ENCODE data around the gene DNAJC3. TPM values are rescaled to one million over a fixed set of nuclear protein-coding genes. Genes with fewer than 3 reads are reported as not detected.

Gene DNAJC3
- total RNA-seq, 4 donors from 2014 or later: 15.7 to 21.6 (median 20.5) TPM

GRCh38 chr13:95722241-95722640, 45.3 kb downstream of the DNAJC3 start:
- H3K27me3 ChIP-seq: no peaks in the 10 kb centered on the region
- no peaks in the 10 kb centered on the region for H3K9me3 ChIP-seq
- ATAC-seq (no peak), DNase-seq (no peak)
- TF ChIP-seq POLR2A (IDR thresholded peaks at IDR 0.05): no peak
- TF ChIP-seq CTCF (IDR thresholded peaks at IDR 0.05 in 4 of 5, conservative IDR thresholded peaks at IDR 0.05 in 1 of 5): no peak
- H3K4me1 ChIP-seq: no peaks in the 10 kb centered on the region
- no peak overlapping the region for H3K27ac ChIP-seq
- H3K4me3 ChIP-seq: no peak overlapping the region
- intact Hi-C loops (cut with DNase I; ENCODE audit: low total_unique reads) (no loop called here), in situ Hi-C loops (cut with MboI; ENCODE audit: low sequenced_read_pairs in 4 of 4) (no loop called here)
- H3K36me3 ChIP-seq: peaks cover 0 to 4% of the 10 kb centered on the region in 2 donors

- no peak for ATAC-seq
- H3K27ac ChIP-seq: no peak overlapping the region
- no peak for DNase-seq
- no peaks in the 10 kb centered on the region for H3K27me3 ChIP-seq
- H3K9me3 ChIP-seq: no peaks in the 10 kb centered on the region
- no peak overlapping the region for H3K4me3 ChIP-seq
- peaks cover 0 to 4% of the 10 kb centered on the region in 2 donors for H3K36me3 ChIP-seq
- in situ Hi-C loops (cut with MboI; ENCODE audit: low sequenced_read_pairs in 4 of 4) (no loop called here), intact Hi-C loops (cut with DNase I; ENCODE audit: low total_unique reads) (no loop called here)
- no peak for TF ChIP-seq CTCF (IDR thresholded peaks at IDR 0.05 in 4 of 5, conservative IDR thresholded peaks at IDR 0.05 in 1 of 5)
- TF ChIP-seq POLR2A (IDR thresholded peaks at IDR 0.05): no peak
- H3K4me1 ChIP-seq: no peaks in the 10 kb centered on the region
These were observed 46.5 kb downstream of the DNAJC3 start for GRCh38 chr13:95723438-95723837.

- TF ChIP-seq POLR2A (IDR thresholded peaks at IDR 0.05) (no peak), CTCF (IDR thresholded peaks at IDR 0.05 in 4 of 5, conservative IDR thresholded peaks at IDR 0.05 in 1 of 5) (no peak)
- Histone ChIP-seq H3K27ac (no peak overlapping the region), H3K4me1 (no peaks in the 10 kb centered on the region), H3K9me3 (no peaks in the 10 kb centered on the region), H3K4me3 (no peak overlapping the region), H3K36me3 (peaks cover 0 to 4% of the 10 kb centered on the region in 2 donors), H3K27me3 (no peaks in the 10 kb centered on the region)
- ATAC-seq: no peak
- in situ Hi-C loops (cut with MboI; ENCODE audit: low sequenced_read_pairs in 4 of 4) (no loop called here), intact Hi-C loops (cut with DNase I; ENCODE audit: low total_unique reads) (no loop called here)
- DNase-seq: no peak
These were observed 47.3 kb downstream of the DNAJC3 start for GRCh38 chr13:95724252-95724651.

- TF ChIP-seq POLR2A (IDR thresholded peaks at IDR 0.05): no peak
- TF ChIP-seq CTCF (IDR thresholded peaks at IDR 0.05 in 4 of 5, conservative IDR thresholded peaks at IDR 0.05 in 1 of 5): no peak
- peaks cover 0 to 10% of the 10 kb centered on the region in 2 donors for H3K36me3 ChIP-seq
- in situ Hi-C loops (cut with MboI; ENCODE audit: low sequenced_read_pairs in 4 of 4): no loop called here
These were observed 49.9 kb downstream of the DNAJC3 start for GRCh38 chr13:95726876-95727275.

GRCh38 chr13:95728957-95729356, 52.0 kb downstream of the DNAJC3 start:
- no peaks in the 10 kb centered on the region for H3K27me3 ChIP-seq

More at GRCh38 chr13:95726876-95727275, 49.9 kb downstream of the DNAJC3 start:
- H3K27me3 ChIP-seq: no peaks in the 10 kb centered on the region
- H3K27ac ChIP-seq: no peak overlapping the region
- ATAC-seq: no peak
- H3K9me3 ChIP-seq: no peaks in the 10 kb centered on the region
- DNase-seq: no peak
- intact Hi-C loops (cut with DNase I; ENCODE audit: low total_unique reads): no loop called here
- H3K4me3 ChIP-seq: no peak overlapping the region
- no peaks in the 10 kb centered on the region for H3K4me1 ChIP-seq

More at GRCh38 chr13:95728957-95729356, 52.0 kb downstream of the DNAJC3 start:
- Histone ChIP-seq H3K27ac (no peak overlapping the region), H3K4me3 (no peak overlapping the region), H3K9me3 (no peaks in the 10 kb centered on the region), H3K36me3 (peaks cover 0 to 10% of the 10 kb centered on the region in 2 donors), H3K4me1 (no peaks in the 10 kb centered on the region)
- intact Hi-C loops (cut with DNase I; ENCODE audit: low total_unique reads): no loop called here
- in situ Hi-C loops (cut with MboI; ENCODE audit: low sequenced_read_pairs in 4 of 4): no loop called here
- ATAC-seq: no peak
- TF ChIP-seq POLR2A (IDR thresholded peaks at IDR 0.05) (no peak), CTCF (IDR thresholded peaks at IDR 0.05 in 4 of 5, conservative IDR thresholded peaks at IDR 0.05 in 1 of 5) (no peak)
- DNase-seq: no peak

All from gastrocnemius medialis (tissue), 4 donors.